SK-N-SH treated with all-trans-retinoic acid at 6 μM for 48 hours (cell line): ENCODE data around the gene CEBPA.

Source experiments
- CREB5 ChIP-seq: fragments of 250-450 bp; sonication (Bioruptor Pico); IDR thresholded peaks from 2 replicates; pipeline ENCODE4 v1.5.1; 2020; ENCODE audit warnings: low read depth, mild to moderate bottlenecking, moderate library complexity
- CSDC2 ChIP-seq: fragments of 250-450 bp; sonication (Bioruptor Pico); IDR thresholded peaks from 2 replicates; pipeline ENCODE4 v1.5.0; 2020; ENCODE audit warnings: mild to moderate bottlenecking, moderate library complexity
- PATZ1 ChIP-seq: fragments of 250-450 bp; sonication (Bioruptor Pico); IDR thresholded peaks from 2 replicates; pipeline ENCODE4 v1.8.0; 2020; ENCODE audit warnings: mild to moderate bottlenecking, moderate library complexity, borderline replicate concordance
- PPARA ChIP-seq: fragments of 250-450 bp; sonication (Bioruptor Pico); IDR thresholded peaks from 2 replicates; pipeline ENCODE4 v1.5.0; 2020; ENCODE audit warnings: mild to moderate bottlenecking, borderline replicate concordance
- ZC3H10 ChIP-seq: fragments of 250-450 bp; sonication (Bioruptor Pico); IDR thresholded peaks from 2 replicates; pipeline ENCODE4 v1.5.1; 2021; ENCODE audit warnings: mild to moderate bottlenecking, moderate library complexity
- ZFP3 ChIP-seq: fragments of 250-450 bp; sonication (Bioruptor Pico); IDR thresholded peaks from 2 replicates; pipeline ENCODE4 v1.5.0; 2020; ENCODE audit warnings: mild to moderate bottlenecking, moderate library complexity
- ZFP30 ChIP-seq: fragments of 450-650 bp; formaldehyde crosslinking; IDR thresholded peaks from 2 replicates; pipeline ENCODE4 v1.5.0; 2022; ENCODE audit warnings: mild to moderate bottlenecking, moderate library complexity
- ZNF565 ChIP-seq: fragments of 450-650 bp; formaldehyde crosslinking; conservative IDR thresholded peaks from 2 replicates; pipeline ENCODE4 v1.5.0; 2020; ENCODE audit warnings: low read depth, mild to moderate bottlenecking, moderate library complexity
- TF ChIP-seq, protein P1 (sequence below): fragments of 250-450 bp; sonication (Bioruptor Pico); IDR thresholded peaks from 2 replicates; pipeline ENCODE4 v1.5.1; 2021; ENCODE audit warnings: mild to moderate bottlenecking, moderate library complexity

GRCh38 chr19:33333642-33334041 lies 31.3 kb upstream of the CEBPA start:
- TF ChIP-seq ZFP30 (CRISPR knock-in tag) (no peak), ZNF565 (no peak), ZFP3 (CRISPR knock-in tag) (no peak), PATZ1 (CRISPR knock-in tag) (no peak), ZC3H10 (CRISPR knock-in tag) (no peak), CREB5 (CRISPR knock-in tag) (no peak), PPARA (CRISPR knock-in tag) (no peak), CSDC2 (CRISPR knock-in tag) (no peak)
- TF ChIP-seq, protein P1, sequence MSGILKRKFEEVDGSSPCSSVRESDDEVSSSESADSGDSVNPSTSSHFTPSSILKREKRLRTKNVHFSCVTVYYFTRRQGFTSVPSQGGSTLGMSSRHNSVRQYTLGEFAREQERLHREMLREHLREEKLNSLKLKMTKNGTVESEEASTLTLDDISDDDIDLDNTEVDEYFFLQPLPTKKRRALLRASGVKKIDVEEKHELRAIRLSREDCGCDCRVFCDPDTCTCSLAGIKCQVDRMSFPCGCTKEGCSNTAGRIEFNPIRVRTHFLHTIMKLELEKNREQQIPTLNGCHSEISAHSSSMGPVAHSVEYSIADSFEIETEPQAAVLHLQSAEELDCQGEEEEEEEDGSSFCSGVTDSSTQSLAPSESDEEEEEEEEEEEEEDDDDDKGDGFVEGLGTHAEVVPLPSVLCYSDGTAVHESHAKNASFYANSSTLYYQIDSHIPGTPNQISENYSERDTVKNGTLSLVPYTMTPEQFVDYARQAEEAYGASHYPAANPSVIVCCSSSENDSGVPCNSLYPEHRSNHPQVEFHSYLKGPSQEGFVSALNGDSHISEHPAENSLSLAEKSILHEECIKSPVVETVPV (CRISPR knock-in tag): no peak
